GM12878 (cell line): Measurements from ENCODE around the gene MGAT3. TPM values are rescaled to one million over a fixed set of nuclear protein-coding genes. Genes with fewer than 3 reads are reported as not detected.

Source experiments
- CHD1 ChIP-seq: IDR thresholded peaks from 2 replicates; pipeline ENCODE4 v1.6.1; 2012; ENCODE audit warnings: low read depth, low read length, improper control_type of control experiment
- LARP7 ChIP-seq: fragments of 450-650 bp; IDR thresholded peaks from 2 replicates; pipeline ENCODE4 v1.6.1; 2017; ENCODE audit warnings: mild to moderate bottlenecking
- NR2C1 ChIP-seq: fragments of 450-650 bp; IDR thresholded peaks from 2 replicates; pipeline ENCODE4 v1.6.1; 2017; ENCODE audit warnings: antibody characterized with exemption, mild to moderate bottlenecking, moderate library complexity
- NR2C2 ChIP-seq: IDR thresholded peaks from 2 replicates; pipeline ENCODE4 v1.6.1; 2011; ENCODE audit warnings: borderline replicate concordance, low read depth; ENCODE audit not compliant: control insufficient read depth, insufficient read length
- SRF ChIP-seq, 2 experiments: IDR thresholded peaks; 2 replicates each; pipeline ENCODE4 v1.6.1; 2011; ENCODE audit warnings: low read depth in 2 of 2, low read length in 2 of 2, mild to moderate bottlenecking in 1 of 2, moderate library complexity in 1 of 2
- TARDBP ChIP-seq: IDR thresholded peaks from 2 replicates; pipeline ENCODE4 v1.6.1; 2016; ENCODE audit warnings: borderline replicate concordance
- WRNIP1 ChIP-seq: IDR thresholded peaks from 2 replicates; pipeline ENCODE4 v1.6.1; 2011; ENCODE audit warnings: low read depth, low read length, improper control_type of control experiment, borderline replicate concordance
- ZNF24 ChIP-seq: fragments of 450-650 bp; IDR thresholded peaks from 2 replicates; pipeline ENCODE4 v1.6.1; 2017; ENCODE audit warnings: antibody characterized with exemption, mild to moderate bottlenecking
- polyA plus RNA-seq, 11 experiments: library from polyadenylated mRNA; depleted of rRNA in 4 of 11; unstranded in 6 of 11; stranded (reverse) in 5 of 11; fragments of >200 nt; fragmentation: Nextera tagmentation in 4 of 11; fragmentation: Illumina TruSeq in 1 of 11; extraction: Ambion mirVana in 4 of 11; extraction: Trizol in 1 of 11; gene quantifications; 1 replicate in 1 of 11; 2 replicates in 10 of 11; pipeline versions ENCODE4 v1.2.1 to v1.2.3, GENCODE V29; 2011 to 2016; ENCODE audit warnings: inconsistent platforms in 2 of 11, missing spikeins in 2 of 11, low read depth in 1 of 11
- total RNA-seq, 4 experiments: library from RNA; depleted of rRNA in 3 of 4; stranded (reverse); fragments of >200 nt in 3 of 4; fragmentation: Illumina TruSeq in 1 of 4; extraction: Trizol in 1 of 4; gene quantifications; 2 replicates each; pipeline versions ENCODE4 v1.2.1 to v1.2.3, GENCODE V29; 2013 to 2021
- TF ChIP-seq, protein P1 (sequence below): fragments of 450-650 bp; IDR thresholded peaks from 2 replicates; pipeline ENCODE4 v1.6.1; 2014; ENCODE audit warnings: mild to moderate bottlenecking
- TF ChIP-seq, protein P2 (sequence below), 3 experiments: IDR thresholded peaks in 2 of 3; conservative IDR thresholded peaks in 1 of 3; 2 replicates each; pipeline ENCODE4 v1.5.1; 2011; ENCODE audit warnings: low read depth in 3 of 3, low read length in 3 of 3, mild to moderate bottlenecking in 3 of 3, control low read depth in 2 of 3, moderate library complexity in 2 of 3, inconsistent platforms in 1 of 3, mixed read lengths in 1 of 3; ENCODE audit not compliant: control insufficient read depth in 2 of 3, insufficient read depth in 1 of 3; ENCODE audit errors: extremely low read depth in 1 of 3
- TF ChIP-seq, protein P3 (sequence below): IDR thresholded peaks from 2 replicates; pipeline ENCODE4 v1.6.1; 2011; ENCODE audit warnings: low read depth, low read length, improper control_type of control experiment, borderline replicate concordance
- TF ChIP-seq, protein P4 (sequence below): fragments of 450-650 bp; formaldehyde crosslinking; IDR thresholded peaks from 2 replicates; pipeline ENCODE4 v1.4.0; 2022; ENCODE audit warnings: mild to moderate bottlenecking, moderate library complexity

Gene MGAT3
- total and polyA plus RNA-seq, 10 of the 15 experiments (the other 5 are each of a cell fraction or from before 2014, with no cell fraction given): 0.32 to 40.2 (median 11.9) TPM

DNA sequence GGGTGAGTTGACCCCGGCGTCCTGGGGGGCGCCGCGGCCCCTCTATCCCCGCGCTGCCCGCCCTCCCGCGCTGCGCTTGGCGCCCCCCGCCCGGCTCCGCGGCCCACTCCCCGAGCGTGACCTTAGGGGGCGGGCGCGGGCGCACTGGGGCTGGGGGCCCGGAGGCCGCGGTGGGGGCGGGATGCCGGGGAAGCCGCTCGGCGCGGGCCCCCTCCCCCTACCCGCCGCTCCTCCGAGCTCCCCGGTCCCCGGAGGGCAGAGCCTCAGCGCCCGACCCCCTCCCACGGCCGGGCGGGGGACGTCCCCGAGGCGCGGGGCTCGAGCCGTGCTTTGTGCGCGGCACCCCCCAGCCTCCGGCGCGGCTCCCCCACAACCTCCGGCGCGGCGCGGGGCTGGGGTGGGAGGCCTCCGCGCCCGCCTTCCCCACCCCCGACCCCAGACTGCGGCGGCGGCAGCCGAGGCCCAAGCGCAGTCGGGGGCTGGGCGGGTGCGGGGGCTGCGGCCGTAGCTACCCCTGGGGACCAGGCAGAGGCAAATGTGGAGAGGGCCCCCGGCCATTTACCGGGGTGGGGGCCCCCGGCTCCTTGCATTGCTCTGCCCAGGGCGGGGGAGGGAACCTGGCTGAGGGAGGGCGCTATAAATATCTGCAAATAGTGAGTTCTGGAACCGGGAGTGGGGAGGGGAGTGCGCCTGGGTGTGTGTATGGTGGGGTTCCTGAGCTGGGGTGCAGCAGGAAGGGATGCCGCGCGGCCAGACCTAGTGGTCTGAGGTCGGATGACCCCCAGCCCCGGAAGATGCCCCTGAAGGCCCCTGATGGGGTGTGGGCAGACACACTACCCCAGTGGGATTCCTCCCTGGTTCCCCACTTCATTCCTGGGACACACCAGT is 988 bp downstream of the MGAT3 start (continued):
- TF ChIP-seq, protein P1, sequence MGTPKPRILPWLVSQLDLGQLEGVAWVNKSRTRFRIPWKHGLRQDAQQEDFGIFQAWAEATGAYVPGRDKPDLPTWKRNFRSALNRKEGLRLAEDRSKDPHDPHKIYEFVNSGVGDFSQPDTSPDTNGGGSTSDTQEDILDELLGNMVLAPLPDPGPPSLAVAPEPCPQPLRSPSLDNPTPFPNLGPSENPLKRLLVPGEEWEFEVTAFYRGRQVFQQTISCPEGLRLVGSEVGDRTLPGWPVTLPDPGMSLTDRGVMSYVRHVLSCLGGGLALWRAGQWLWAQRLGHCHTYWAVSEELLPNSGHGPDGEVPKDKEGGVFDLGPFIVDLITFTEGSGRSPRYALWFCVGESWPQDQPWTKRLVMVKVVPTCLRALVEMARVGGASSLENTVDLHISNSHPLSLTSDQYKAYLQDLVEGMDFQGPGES: no peak
- no peak for TF ChIP-seq ZNF24
- no peak for TF ChIP-seq NR2C2
- TF ChIP-seq, protein P2, sequence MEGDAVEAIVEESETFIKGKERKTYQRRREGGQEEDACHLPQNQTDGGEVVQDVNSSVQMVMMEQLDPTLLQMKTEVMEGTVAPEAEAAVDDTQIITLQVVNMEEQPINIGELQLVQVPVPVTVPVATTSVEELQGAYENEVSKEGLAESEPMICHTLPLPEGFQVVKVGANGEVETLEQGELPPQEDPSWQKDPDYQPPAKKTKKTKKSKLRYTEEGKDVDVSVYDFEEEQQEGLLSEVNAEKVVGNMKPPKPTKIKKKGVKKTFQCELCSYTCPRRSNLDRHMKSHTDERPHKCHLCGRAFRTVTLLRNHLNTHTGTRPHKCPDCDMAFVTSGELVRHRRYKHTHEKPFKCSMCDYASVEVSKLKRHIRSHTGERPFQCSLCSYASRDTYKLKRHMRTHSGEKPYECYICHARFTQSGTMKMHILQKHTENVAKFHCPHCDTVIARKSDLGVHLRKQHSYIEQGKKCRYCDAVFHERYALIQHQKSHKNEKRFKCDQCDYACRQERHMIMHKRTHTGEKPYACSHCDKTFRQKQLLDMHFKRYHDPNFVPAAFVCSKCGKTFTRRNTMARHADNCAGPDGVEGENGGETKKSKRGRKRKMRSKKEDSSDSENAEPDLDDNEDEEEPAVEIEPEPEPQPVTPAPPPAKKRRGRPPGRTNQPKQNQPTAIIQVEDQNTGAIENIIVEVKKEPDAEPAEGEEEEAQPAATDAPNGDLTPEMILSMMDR (IDR thresholded peaks at IDR 0.05 in 2 of 3, conservative IDR thresholded peaks at IDR 0.05 in 1 of 3; ENCODE audit: control insufficient read depth in 2 of 3, extremely low read depth in 1 of 3, insufficient read depth in 1 of 3, low read depth in 3 of 3, low read length in 3 of 3): no peak
- no peak for TF ChIP-seq NR2C1
- TF ChIP-seq CHD1: no peak
- TF ChIP-seq WRNIP1: no peak
- TF ChIP-seq, protein P3, sequence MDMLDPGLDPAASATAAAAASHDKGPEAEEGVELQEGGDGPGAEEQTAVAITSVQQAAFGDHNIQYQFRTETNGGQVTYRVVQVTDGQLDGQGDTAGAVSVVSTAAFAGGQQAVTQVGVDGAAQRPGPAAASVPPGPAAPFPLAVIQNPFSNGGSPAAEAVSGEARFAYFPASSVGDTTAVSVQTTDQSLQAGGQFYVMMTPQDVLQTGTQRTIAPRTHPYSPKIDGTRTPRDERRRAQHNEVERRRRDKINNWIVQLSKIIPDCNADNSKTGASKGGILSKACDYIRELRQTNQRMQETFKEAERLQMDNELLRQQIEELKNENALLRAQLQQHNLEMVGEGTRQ: no peak
- TF ChIP-seq, protein P4, sequence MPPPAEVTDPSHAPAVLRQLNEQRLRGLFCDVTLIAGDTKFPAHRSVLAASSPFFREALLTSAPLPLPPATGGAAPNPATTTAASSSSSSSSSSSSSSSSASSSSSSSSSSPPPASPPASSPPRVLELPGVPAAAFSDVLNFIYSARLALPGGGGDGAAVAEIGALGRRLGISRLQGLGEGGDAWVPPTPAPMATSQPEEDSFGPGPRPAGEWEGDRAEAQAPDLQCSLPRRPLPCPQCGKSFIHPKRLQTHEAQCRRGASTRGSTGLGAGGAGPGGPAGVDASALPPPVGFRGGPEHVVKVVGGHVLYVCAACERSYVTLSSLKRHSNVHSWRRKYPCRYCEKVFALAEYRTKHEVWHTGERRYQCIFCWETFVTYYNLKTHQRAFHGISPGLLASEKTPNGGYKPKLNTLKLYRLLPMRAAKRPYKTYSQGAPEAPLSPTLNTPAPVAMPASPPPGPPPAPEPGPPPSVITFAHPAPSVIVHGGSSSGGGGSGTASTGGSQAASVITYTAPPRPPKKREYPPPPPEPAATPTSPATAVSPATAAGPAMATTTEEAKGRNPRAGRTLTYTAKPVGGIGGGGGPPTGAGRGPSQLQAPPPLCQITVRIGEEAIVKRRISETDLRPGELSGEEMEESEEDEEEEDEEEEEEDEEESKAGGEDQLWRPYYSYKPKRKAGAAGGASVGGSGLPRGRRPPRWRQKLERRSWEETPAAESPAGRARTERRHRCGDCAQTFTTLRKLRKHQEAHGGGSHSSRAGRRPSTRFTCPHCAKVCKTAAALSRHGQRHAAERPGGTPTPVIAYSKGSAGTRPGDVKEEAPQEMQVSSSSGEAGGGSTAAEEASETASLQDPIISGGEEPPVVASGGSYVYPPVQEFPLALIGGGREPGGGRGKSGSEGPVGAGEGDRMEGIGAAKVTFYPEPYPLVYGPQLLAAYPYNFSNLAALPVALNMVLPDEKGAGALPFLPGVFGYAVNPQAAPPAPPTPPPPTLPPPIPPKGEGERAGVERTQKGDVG (CRISPR knock-in tag): no peak
- no peak for TF ChIP-seq SRF (IDR thresholded peaks at IDR 0.05; ENCODE audit: low read depth in 2 of 2, low read length in 2 of 2)
- TF ChIP-seq LARP7: peak; percentile 17; the same call in 1 of the 2 replicates
- TF ChIP-seq TARDBP: no peak
